HEK293 (cell line): Measurements from ENCODE around the gene WHRN.

ENCODE experiments used
- CTCF ChIA-PET: fragments of 350-600 bp; formaldehyde crosslinking; extraction: SDS; loops from one replicate; lab custom pipeline; 2021; ENCODE audit warnings: antibody characterized with exemption; lab: Yijun Ruan, JAX
- POLR2A ChIA-PET: fragments of 300-600 bp; formaldehyde crosslinking; extraction: SDS; loops from one replicate; lab custom pipeline; 2020; ENCODE audit warnings: antibody characterized with exemption, inconsistent platforms; lab: Yijun Ruan, JAX
- H3K27ac ChIP-seq: fragments of 200-500 bp; sonication (Bioruptor generic); 2 replicates; pipeline ENCODE4 v1.5.1; 2014; ENCODE audit warnings: low read depth, low read length, control low read depth, inconsistent platforms; ENCODE audit errors: extremely low read depth
- H3K36me3 ChIP-seq, 2 experiments: fragments of 200-500 bp in 1 of 2; sonication (Bioruptor generic) in 1 of 2; 1 replicate in 1 of 2; 2 replicates in 1 of 2; pipeline ENCODE4 v1.5.1; 2014 to 2017; ENCODE audit warnings: inconsistent platforms in 2 of 2, low read length in 2 of 2; ENCODE audit not compliant: control insufficient read depth in 2 of 2, insufficient read depth in 1 of 2
- H3K4me1 ChIP-seq: fragments of 200-500 bp; sonication (Bioruptor generic); 2 replicates; pipeline ENCODE4 v1.5.1; 2014; ENCODE audit warnings: mild to moderate bottlenecking, low read length, inconsistent platforms; ENCODE audit not compliant: control insufficient read depth, insufficient read depth
- H3K4me3 ChIP-seq: 2 replicates; pipeline ENCODE4 v1.5.1; 2011; ENCODE audit warnings: low read depth, mild to moderate bottlenecking, control low read depth, low read length, moderate library complexity
- H3K9me3 ChIP-seq: fragments of 200-500 bp; sonication (Bioruptor generic); 2 replicates; pipeline ENCODE4 v1.5.1; 2014; ENCODE audit warnings: low read depth, low read length, inconsistent platforms; ENCODE audit not compliant: control insufficient read depth, insufficient read depth
- GLIS2 ChIP-seq: fragments of 450-650 bp; formaldehyde crosslinking; IDR thresholded peaks from 2 replicates; pipeline ENCODE4 v1.5.1; 2016; ENCODE audit warnings: missing biosample characterization, missing genetic modification characterization
- KLF1 ChIP-seq: fragments of 450-650 bp; formaldehyde crosslinking; IDR thresholded peaks from 2 replicates; pipeline ENCODE4 v1.5.1; 2016; ENCODE audit warnings: missing biosample characterization, missing genetic modification characterization
- ZBTB1 ChIP-seq: fragments of 450-650 bp; formaldehyde crosslinking; IDR thresholded peaks from 2 replicates; pipeline ENCODE4 v1.5.1; 2016; ENCODE audit warnings: missing biosample characterization, missing genetic modification characterization
- ZBTB44 ChIP-seq: fragments of 450-650 bp; IDR thresholded peaks from 2 replicates; pipeline ENCODE4 v1.5.1; 2018; ENCODE audit warnings: missing biosample characterization, mild to moderate bottlenecking, missing genetic modification characterization
- ZEB2 ChIP-seq: fragments of 450-650 bp; formaldehyde crosslinking; IDR thresholded peaks from 2 replicates; pipeline ENCODE4 v1.5.1; 2016; ENCODE audit warnings: missing biosample characterization, missing genetic modification characterization
- ZNF114 ChIP-seq: fragments of 450-650 bp; formaldehyde crosslinking; IDR thresholded peaks from 2 replicates; pipeline ENCODE4 v1.5.0; 2017; ENCODE audit warnings: missing biosample characterization, missing genetic modification characterization
- ZNF157 ChIP-seq: fragments of 450-650 bp; formaldehyde crosslinking; IDR thresholded peaks from 2 replicates; pipeline ENCODE4 v1.5.1; 2016; ENCODE audit warnings: missing biosample characterization, missing genetic modification characterization
- ZNF311 ChIP-seq: fragments of 450-650 bp; formaldehyde crosslinking; IDR thresholded peaks from 2 replicates; pipeline ENCODE4 v1.5.1; 2017; ENCODE audit warnings: missing biosample characterization, missing genetic modification characterization, borderline replicate concordance
- ZNF398 ChIP-seq: fragments of 450-650 bp; formaldehyde crosslinking; IDR thresholded peaks from 2 replicates; pipeline ENCODE4 v1.5.1; 2017; ENCODE audit warnings: missing biosample characterization, missing genetic modification characterization
- ZNF521 ChIP-seq: fragments of 450-650 bp; formaldehyde crosslinking; IDR thresholded peaks from 2 replicates; pipeline ENCODE4 v1.5.1; 2017; ENCODE audit warnings: missing biosample characterization, mild to moderate bottlenecking, missing genetic modification characterization
- ZNF558 ChIP-seq: fragments of 450-650 bp; formaldehyde crosslinking; IDR thresholded peaks from 2 replicates; pipeline ENCODE4 v1.5.1; 2016; ENCODE audit warnings: missing biosample characterization, missing genetic modification characterization
- ZNF600 ChIP-seq: fragments of 450-650 bp; formaldehyde crosslinking; IDR thresholded peaks from 2 replicates; pipeline ENCODE4 v1.5.1; 2016; ENCODE audit warnings: missing biosample characterization, missing genetic modification characterization
- ZNF626 ChIP-seq: fragments of 450-650 bp; sonication (Bioruptor Pico); formaldehyde crosslinking; IDR thresholded peaks from 2 replicates; pipeline ENCODE4 v1.5.1; 2018; ENCODE audit warnings: missing biosample characterization, missing genetic modification characterization, inconsistent platforms
- ZNF777 ChIP-seq: fragments of 450-650 bp; formaldehyde crosslinking; IDR thresholded peaks from 2 replicates; pipeline ENCODE4 v1.5.1; 2017; ENCODE audit warnings: missing biosample characterization, missing genetic modification characterization, borderline replicate concordance
- TF ChIP-seq, protein P1 (sequence below): fragments of 450-650 bp; formaldehyde crosslinking; IDR thresholded peaks from 2 replicates; pipeline ENCODE4 v1.5.1; 2016; ENCODE audit warnings: missing biosample characterization, missing genetic modification characterization
- TF ChIP-seq, protein P2 (sequence below): fragments of 450-650 bp; formaldehyde crosslinking; optimal IDR thresholded peaks from 2 replicates; pipeline ENCODE3; 2016; ENCODE audit warnings: missing biosample characterization, mild to moderate bottlenecking, missing genetic modification characterization
- TF ChIP-seq, protein P3 (sequence below): fragments of 450-650 bp; formaldehyde crosslinking; IDR thresholded peaks from 2 replicates; pipeline ENCODE4 v1.5.1; 2016; ENCODE audit warnings: missing biosample characterization, missing genetic modification characterization, borderline replicate concordance

Gene WHRN

DNA sequence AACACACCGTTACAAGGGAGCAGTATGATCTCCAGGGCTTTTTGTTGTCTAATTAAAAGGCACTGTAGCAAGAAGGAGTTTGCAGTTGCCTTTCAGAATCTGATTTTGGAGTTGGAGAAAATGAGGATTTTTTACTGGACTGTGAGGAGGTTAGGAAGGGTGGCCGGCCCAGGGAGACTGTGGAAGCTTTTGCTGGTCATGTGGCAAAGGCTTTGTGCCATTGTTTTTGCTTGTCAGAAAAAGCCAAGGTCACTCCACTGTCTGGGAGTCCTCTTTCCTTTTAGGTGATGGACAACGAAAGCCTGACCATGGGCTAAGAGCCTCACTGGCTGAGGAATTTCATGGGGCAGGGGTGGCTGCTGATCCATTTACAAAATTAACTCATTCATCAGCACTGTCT lies 10.3 kb upstream of the WHRN start:
- no peaks in the 10 kb centered on the region for H3K36me3 ChIP-seq
- no peaks in the 10 kb centered on the region for H3K4me1 ChIP-seq
- H3K27ac ChIP-seq, result no peak overlapping the region
- CTCF ChIA-PET, result no interaction called here
- POLR2A ChIA-PET, result no interaction called here
- TF ChIP-seq ZNF157 (tag by site-specific recombination) (no peak), ZNF600 (tag by site-specific recombination) (no peak), ZNF398 (tag by site-specific recombination) (no peak), ZNF777 (no peak), ZEB2 (tag by site-specific recombination) (no peak), ZNF114 (tag by site-specific recombination) (no peak), ZNF626 (tag by site-specific recombination) (no peak), ZNF521 (tag by site-specific recombination) (no peak), ZNF558 (tag by site-specific recombination) (no peak), ZBTB44 (tag by site-specific recombination) (no peak), ZBTB1 (tag by site-specific recombination) (no peak), KLF1 (no peak), GLIS2 (no peak), ZNF311 (tag by site-specific recombination) (no peak)
- TF ChIP-seq, protein P1, sequence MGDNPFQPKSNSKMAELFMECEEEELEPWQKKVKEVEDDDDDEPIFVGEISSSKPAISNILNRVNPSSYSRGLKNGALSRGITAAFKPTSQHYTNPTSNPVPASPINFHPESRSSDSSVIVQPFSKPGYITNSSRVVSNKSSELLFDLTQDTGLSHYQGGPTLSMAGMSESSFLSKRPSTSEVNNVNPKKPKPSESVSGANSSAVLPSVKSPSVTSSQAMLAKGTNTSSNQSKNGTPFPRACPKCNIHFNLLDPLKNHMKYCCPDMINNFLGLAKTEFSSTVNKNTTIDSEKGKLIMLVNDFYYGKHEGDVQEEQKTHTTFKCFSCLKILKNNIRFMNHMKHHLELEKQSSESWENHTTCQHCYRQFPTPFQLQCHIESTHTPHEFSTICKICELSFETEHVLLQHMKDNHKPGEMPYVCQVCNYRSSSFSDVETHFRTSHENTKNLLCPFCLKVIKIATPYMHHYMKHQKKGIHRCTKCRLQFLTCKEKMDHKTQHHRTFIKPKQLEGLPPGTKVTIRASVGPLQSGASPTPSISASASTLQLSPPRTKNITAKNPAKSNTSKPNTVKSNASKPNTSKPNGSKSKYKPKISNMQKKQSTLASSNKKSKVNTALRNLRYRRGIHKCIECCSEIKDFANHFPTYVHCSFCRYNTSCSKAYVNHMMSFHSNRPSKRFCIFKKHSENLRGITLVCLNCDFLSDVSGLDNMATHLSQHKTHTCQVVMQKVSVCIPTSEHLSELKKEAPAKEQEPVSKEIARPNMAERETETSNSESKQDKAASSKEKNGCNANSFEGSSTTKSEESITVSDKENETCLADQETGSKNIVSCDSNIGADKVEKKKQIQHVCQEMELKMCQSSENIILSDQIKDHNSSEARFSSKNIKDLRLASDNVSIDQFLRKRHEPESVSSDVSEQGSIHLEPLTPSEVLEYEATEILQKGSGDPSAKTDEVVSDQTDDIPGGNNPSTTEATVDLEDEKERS, result no peak
- TF ChIP-seq, protein P2, sequence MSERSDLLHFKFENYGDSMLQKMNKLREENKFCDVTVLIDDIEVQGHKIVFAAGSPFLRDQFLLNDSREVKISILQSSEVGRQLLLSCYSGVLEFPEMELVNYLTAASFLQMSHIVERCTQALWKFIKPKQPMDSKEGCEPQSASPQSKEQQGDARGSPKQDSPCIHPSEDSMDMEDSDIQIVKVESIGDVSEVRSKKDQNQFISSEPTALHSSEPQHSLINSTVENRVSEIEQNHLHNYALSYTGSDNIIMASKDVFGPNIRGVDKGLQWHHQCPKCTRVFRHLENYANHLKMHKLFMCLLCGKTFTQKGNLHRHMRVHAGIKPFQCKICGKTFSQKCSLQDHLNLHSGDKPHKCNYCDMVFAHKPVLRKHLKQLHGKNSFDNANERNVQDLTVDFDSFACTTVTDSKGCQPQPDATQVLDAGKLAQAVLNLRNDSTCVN (tag by site-specific recombination), result no peak
- TF ChIP-seq, protein P3, sequence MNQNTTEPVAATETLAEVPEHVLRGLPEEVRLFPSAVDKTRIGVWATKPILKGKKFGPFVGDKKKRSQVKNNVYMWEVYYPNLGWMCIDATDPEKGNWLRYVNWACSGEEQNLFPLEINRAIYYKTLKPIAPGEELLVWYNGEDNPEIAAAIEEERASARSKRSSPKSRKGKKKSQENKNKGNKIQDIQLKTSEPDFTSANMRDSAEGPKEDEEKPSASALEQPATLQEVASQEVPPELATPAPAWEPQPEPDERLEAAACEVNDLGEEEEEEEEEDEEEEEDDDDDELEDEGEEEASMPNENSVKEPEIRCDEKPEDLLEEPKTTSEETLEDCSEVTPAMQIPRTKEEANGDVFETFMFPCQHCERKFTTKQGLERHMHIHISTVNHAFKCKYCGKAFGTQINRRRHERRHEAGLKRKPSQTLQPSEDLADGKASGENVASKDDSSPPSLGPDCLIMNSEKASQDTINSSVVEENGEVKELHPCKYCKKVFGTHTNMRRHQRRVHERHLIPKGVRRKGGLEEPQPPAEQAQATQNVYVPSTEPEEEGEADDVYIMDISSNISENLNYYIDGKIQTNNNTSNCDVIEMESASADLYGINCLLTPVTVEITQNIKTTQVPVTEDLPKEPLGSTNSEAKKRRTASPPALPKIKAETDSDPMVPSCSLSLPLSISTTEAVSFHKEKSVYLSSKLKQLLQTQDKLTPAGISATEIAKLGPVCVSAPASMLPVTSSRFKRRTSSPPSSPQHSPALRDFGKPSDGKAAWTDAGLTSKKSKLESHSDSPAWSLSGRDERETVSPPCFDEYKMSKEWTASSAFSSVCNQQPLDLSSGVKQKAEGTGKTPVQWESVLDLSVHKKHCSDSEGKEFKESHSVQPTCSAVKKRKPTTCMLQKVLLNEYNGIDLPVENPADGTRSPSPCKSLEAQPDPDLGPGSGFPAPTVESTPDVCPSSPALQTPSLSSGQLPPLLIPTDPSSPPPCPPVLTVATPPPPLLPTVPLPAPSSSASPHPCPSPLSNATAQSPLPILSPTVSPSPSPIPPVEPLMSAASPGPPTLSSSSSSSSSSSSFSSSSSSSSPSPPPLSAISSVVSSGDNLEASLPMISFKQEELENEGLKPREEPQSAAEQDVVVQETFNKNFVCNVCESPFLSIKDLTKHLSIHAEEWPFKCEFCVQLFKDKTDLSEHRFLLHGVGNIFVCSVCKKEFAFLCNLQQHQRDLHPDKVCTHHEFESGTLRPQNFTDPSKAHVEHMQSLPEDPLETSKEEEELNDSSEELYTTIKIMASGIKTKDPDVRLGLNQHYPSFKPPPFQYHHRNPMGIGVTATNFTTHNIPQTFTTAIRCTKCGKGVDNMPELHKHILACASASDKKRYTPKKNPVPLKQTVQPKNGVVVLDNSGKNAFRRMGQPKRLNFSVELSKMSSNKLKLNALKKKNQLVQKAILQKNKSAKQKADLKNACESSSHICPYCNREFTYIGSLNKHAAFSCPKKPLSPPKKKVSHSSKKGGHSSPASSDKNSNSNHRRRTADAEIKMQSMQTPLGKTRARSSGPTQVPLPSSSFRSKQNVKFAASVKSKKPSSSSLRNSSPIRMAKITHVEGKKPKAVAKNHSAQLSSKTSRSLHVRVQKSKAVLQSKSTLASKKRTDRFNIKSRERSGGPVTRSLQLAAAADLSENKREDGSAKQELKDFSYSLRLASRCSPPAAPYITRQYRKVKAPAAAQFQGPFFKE, result no peak
- H3K9me3 ChIP-seq, result no peaks in the 10 kb centered on the region
- no peak overlapping the region for H3K4me3 ChIP-seq
